Hematopoietic multipotent progenitor cell treated with erythropoietin and hydrocortisone succinate and interleukin-3 and kit ligand, for 4 days (in vitro differentiated cells): ENCODE measurements around the gene FRMD4A.
"Not testable (repeated sequence)": the region's sequence is repeated elsewhere in the genome, so short reads cannot be mapped to it uniquely, and the experiment has no call there.

Experiments
- DNase-seq: peaks from one replicate; pipeline ENCODE4 v3.0.0-alpha.2; 2015

Gene FRMD4A

GRCh38 chr10:14235566-14236195, 95.0 kb downstream of the FRMD4A start:
- DNase-seq, result no peak

DNA sequence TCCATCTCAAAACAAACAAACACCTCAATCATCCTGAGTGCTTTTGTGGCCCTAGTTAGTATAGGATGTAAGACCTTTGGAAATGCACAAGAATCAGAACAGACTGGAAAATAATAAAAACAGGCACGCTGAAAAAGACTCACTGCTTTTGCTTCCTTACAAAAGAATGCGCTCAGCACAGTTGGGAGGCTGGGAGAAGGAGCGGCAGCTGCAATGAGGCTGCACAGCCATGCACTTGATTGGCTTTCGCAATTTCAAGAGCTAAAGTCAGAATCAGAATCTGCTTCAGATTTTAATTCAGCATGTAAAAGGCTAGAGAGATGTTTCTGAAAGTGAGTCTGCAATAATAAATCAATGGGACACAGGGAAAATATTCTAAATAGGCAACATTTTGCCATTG, 97.2 kb downstream of the FRMD4A start:
- DNase-seq, result no peak

GRCh38 chr10:14228798-14229197, 101.9 kb downstream of the FRMD4A start:
- DNase-seq, result not testable (repeated sequence)

- DNase-seq, result no peak
Observed at GRCh38 chr10:14225379-14225778, 105.3 kb downstream of the FRMD4A start.

DNA sequence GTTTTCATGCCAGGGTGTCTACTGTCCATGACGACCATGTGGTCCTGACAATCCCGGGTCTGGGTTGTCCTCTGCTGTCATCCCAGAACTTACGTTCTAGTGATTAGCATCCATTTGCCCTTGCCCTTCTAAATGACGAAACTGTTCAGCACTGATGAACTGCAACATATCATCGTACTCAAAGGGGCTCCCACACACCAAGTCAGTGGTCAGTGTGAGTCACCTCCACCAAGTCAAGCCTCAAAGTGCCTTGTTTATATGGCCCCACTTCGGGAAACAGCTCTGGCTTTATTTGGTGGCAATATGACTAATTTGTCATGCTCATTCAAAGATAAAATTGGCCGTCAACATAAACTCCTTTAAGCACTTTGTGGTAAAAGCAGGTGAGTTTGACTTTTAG, 110.7 kb downstream of the FRMD4A start:
- DNase-seq, result no peak

DNA sequence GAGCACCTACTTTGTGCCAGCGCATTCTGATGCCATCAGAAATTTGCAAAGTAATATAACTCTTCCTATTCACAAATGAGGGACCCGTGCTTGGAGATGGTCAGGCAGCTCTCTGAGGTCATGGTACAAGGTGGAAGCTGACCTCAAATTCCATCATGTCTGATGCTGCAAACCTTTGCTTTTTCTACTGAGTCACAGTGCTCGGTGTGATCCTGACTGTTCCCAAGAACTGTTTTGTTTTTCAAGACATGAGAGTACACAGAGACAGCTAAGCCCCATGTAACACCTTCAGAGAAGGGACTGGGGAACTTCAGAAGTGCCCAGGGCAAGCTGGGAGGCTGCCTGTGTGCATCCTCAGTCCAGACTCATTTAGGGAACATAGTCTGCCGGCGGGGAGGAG, 111.3 kb downstream of the FRMD4A start:
- DNase-seq, result no peak

GRCh38 chr10:14215641-14216040, 115.1 kb downstream of the FRMD4A start:
- DNase-seq, result no peak

GRCh38 chr10:14213703-14214102, 117.0 kb downstream of the FRMD4A start:
- DNase-seq, result not testable (repeated sequence)

- DNase-seq, result no peak
Observed at GRCh38 chr10:14211610-14212009, 119.1 kb downstream of the FRMD4A start.

DNA sequence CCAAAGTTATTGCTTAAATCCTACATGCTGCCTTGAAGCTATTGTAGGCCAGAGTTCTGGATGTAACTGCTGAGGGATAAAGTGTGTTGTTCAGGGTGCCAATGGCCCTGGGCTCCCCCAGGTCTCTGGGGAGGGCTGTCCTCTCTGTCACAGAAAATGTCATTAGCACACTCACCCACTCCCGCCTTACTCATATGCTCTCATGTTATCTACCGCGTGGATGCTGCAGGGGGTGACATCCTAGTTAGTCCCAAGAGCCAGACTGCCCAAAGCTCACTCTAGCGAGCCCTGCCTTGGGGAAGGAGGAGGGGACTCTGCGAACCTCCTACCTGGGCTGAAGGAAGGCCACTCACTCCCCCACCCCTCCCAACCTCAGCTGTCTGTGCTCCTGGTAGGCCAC, 122.5 kb downstream of the FRMD4A start:
- no peak for DNase-seq

- no peak for DNase-seq
Observed at GRCh38 chr10:14205233-14205632, 125.5 kb downstream of the FRMD4A start.

GRCh38 chr10:14200698-14201544, 129.8 kb downstream of the FRMD4A start:
- DNase-seq, result peak; percentile 12

- not testable (repeated sequence) for DNase-seq
Observed at GRCh38 chr10:14199098-14199497, 131.6 kb downstream of the FRMD4A start.

GRCh38 chr10:14198078-14198477, 132.6 kb downstream of the FRMD4A start:
- no peak for DNase-seq

DNA sequence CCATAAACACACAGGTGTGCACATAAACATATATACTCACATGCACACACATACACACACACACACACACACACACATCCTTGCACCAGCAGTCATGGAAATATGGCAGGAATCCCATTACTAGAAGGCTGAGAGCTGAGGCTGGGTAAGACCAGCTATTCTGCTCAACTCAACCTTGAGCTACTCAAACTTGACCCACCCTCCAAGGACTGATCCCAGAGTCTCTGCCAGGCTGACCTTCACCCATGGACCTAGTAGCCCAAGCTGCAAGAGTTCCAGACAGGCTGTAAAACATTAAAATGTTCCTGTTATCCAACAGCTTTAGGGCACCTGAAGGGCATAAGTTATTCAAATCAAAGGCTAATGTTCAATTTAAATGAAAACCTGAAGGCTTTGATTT, 134.6 kb downstream of the FRMD4A start:
- DNase-seq, result no peak

DNA sequence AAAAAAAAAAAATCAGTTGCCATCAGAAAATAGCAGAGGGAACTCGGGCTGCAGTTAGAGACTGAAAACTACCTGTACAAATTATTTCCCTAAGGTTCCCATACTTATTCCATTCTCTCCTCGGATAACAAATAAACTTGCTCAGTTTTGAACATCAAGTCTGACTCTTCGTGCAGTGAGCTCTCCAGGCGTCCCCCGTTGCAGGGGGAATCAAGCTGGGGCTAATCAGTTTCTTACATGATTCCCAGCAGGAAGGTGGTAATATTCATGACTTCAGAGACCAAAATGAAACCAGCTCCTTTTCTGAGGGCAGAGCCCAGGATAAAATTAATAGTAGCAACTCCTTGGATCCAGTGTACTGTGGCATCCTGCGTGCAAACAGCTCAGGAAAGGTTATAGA, 135.3 kb downstream of the FRMD4A start:
- DNase-seq, result no peak

DNA sequence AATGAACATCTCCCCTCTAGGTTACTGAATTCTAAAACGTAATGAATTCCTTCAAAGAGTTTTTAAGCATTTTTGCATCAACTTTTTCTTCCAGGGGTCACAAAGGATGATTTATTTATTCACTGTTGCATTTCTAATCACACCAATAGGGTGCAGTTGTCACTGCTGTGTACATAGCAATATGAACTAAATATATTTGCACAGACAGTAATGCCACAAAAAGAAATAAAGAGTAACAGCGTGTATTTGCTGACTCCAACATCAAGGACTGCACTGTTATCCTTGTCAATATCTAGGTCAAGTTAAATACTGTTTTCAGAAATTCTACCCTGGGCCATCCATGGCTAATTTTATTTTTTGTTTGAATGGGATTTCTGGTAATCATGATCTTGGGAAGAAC, 138.0 kb downstream of the FRMD4A start:
- DNase-seq, result no peak

DNA sequence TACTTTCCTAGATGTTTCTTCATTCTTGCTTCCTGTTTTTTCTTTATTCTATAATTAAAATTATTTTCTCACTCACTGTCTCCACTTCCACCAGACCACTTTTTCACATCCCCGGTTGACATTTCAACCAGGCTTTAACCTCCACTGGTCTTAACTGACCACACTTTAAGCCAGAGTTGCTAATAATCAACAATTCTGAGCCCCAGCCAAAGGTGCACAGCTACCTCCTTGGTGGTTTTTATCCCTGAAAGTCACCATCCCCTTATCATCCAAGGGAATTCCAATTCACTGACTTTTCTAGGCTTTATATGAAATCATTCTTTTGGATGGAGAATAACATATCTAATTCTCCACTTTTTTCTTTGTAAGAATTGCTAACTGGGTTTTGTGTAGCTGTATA, 138.9 kb downstream of the FRMD4A start:
- no peak for DNase-seq

DNA sequence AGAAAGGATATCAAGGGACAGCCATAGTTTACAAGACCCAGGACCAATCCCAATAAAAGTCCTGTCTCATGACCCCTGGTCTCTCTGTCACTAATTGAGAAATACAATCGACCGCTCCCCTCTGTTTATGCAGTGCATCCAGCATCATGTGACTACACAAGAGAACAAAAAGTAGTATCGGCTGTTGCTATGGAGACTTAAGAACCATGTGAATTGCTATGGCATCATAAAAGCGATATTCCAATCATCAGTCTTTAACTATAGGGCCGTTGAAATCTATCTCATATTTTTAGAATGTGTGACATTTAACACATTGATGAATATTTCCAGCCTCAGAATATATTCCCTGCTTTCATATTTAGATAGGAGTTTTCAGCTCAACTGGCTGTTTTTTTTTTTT, 139.3 kb downstream of the FRMD4A start:
- no peak for DNase-seq

- no peak for DNase-seq
Observed at GRCh38 chr10:14190702-14191101, 140.0 kb downstream of the FRMD4A start.

DNA sequence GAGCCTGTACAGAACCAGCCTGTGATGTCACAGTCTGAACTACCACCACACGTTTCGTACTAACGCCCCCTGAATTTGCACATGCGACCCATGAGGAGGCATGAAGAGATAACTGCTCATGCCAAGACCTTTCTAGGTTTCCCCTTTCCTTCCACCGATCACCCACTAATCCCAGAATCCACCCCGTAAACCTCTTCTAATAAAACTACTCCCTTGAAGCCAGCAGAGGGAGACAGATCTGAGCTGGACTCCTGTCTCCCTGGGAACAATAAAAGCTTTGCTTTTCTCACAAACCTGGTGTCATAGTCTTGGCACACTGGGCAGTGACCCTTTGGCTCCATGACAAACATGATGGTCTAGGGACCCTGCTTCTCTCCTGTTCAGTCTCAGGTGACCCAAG, 144.5 kb downstream of the FRMD4A start:
- peak; percentile 30 for DNase-seq

DNA sequence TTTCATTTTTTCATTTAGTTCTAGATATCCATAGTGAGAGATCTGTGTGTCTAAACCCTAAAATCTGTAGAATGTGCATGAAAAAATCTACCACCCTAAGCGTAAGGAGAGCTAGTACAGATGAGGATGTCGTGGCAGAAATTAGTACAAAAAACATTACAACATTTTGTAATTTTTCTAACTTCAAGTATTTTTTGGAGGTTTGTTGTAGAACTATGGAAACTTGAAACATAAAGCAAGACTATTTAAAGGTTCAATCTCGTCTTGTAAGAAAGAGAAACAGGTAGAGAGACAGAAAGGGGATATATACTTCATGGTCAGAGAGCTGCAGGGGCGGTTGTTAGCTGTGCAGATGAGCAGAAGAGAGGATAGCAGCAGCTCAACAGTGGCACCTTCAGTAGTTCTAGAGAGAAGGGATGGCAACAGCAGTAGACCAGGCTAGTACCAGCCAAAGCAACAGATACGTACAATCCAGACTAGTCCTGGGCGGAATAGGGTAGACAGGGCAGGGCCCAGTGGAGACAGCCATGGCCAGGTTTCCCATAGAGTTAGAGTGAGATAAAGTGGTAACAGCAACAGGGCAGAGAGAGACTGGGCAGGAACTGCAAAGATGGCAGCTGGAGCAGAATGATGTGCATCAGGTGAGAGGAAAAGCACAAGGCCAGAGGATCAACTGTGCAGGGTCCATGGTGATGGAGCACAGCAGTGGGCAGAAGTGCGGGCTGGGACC, 145.2 kb downstream of the FRMD4A start:
- DNase-seq, result peak; percentile 85

DNA sequence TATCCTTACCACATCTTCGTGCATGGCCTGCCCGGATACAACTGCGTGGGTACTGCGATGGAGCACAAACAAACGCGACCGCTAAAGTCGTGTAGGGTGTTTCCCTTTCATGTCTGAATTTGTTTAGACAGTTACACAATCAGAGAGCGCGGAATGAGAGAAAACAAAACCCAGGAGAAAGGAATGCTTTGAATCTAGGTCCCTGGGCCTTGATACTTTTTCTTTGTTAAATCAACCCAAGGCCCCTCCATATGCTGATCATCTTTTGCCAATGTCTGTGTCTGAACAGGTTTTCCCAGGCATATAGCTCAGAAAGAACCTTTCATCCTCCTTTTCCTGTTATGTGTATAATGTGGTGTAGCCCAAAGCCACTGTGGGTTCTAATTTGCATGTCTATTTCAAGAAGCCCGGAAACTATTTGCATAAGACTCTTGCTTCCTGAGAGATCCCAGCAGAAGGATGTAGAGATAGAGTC, 145.8 kb downstream of the FRMD4A start:
- peak; percentile 60 for DNase-seq

GRCh38 chr10:14182781-14183180, 147.9 kb downstream of the FRMD4A start:
- no peak for DNase-seq
